ENCODE results near the gene HBM. TPM values are rescaled to one million over a fixed set of nuclear protein-coding genes. Genes with fewer than 3 reads are reported as not detected.
A peak's percentile ranks its signal among the peaks of the same experiment; 100 is the strongest.
"Not testable (repeated sequence)": the region's sequence is repeated elsewhere in the genome, so short reads cannot be mapped to it uniquely, and the experiment has no call there.

HBM gene
- not detected for polyA plus RNA-seq (2013, experiment 1 of 2)
- not detected for polyA plus RNA-seq (2013, experiment 2 of 2)

GRCh38 chr16:165539-166374 is at the start of gene HBM:
Gene HBM (plus strand): TSS chr16:165978. CDS start chr16:165998, 20 bp downstream.
- H3K9me3 ChIP-seq (ENCODE audit: insufficient read depth, low read depth, low read length) = no peaks in the 10 kb centered on the region
- H3K4me1 ChIP-seq (ENCODE audit: insufficient read depth, low read length) = peaks cover 17% of the 10 kb centered on the region
- no peak within 1 kb of the TSS for H3K27ac ChIP-seq (ENCODE audit: low read depth, low read length)
- 5% methylated on average over 75 of the region's 75 CpGs for WGBS
- H3K9ac ChIP-seq (ENCODE audit: low read depth, low read length) = no peak within 1 kb of the TSS
- H3K4me3 ChIP-seq (ENCODE audit: low read length) = peak within 1 kb of the TSS; percentile 49
- peaks cover 77% of the 10 kb centered on the region for H3K27me3 ChIP-seq (ENCODE audit: insufficient read depth, low read length)
- no peaks in the 10 kb centered on the region for H3K36me3 ChIP-seq (ENCODE audit: insufficient read depth, low read length)

- Histone ChIP-seq H3K36me3 (ENCODE audit: insufficient read depth, low read length) (peaks cover 24% of the 10 kb centered on the region), H3K4me3 (ENCODE audit: low read length) (no peak overlapping the region), H3K4me1 (ENCODE audit: insufficient read depth, low read length) (peaks cover 8% of the 10 kb centered on the region; the same call in 1 of the 2 replicates), H3K27ac (ENCODE audit: low read depth, low read length) (no peak overlapping the region), H3K27me3 (ENCODE audit: insufficient read depth, low read length) (no peaks in the 10 kb centered on the region), H3K9me3 (ENCODE audit: insufficient read depth, low read depth, low read length) (no peaks in the 10 kb centered on the region), H3K9ac (ENCODE audit: low read depth, low read length) (no peak overlapping the region)
- WGBS = 92% methylated on average over 6 of the region's 7 CpGs
These were observed 49.8 kb upstream of the HBM start for GRCh38 chr16:116015-116414.

- H3K27ac ChIP-seq (ENCODE audit: low read depth, low read length) = no peak overlapping the region
- 75% methylated on average over 19 of the region's 19 CpGs for WGBS
- H3K4me1 ChIP-seq (ENCODE audit: insufficient read depth, low read length) = peaks cover 8% of the 10 kb centered on the region; the same call in 1 of the 2 replicates
- H3K36me3 ChIP-seq (ENCODE audit: insufficient read depth, low read length) = peaks cover 11% of the 10 kb centered on the region
- no peak overlapping the region for H3K9ac ChIP-seq (ENCODE audit: low read depth, low read length)
- H3K9me3 ChIP-seq (ENCODE audit: insufficient read depth, low read depth, low read length) = no peaks in the 10 kb centered on the region
- H3K4me3 ChIP-seq (ENCODE audit: low read length) = no peak overlapping the region
- H3K27me3 ChIP-seq (ENCODE audit: insufficient read depth, low read length) = no peaks in the 10 kb centered on the region
These were observed 48.1 kb upstream of the HBM start for GRCh38 chr16:117379-118365.

- H3K27ac ChIP-seq (ENCODE audit: low read depth, low read length) = no peak overlapping the region
- H3K9ac ChIP-seq (ENCODE audit: low read depth, low read length) = no peak overlapping the region
- no peak overlapping the region for H3K4me3 ChIP-seq (ENCODE audit: low read length)
- peaks cover 10% of the 10 kb centered on the region; the same call in 1 of the 2 replicates for H3K36me3 ChIP-seq (ENCODE audit: insufficient read depth, low read length)
- no peaks in the 10 kb centered on the region for H3K9me3 ChIP-seq (ENCODE audit: insufficient read depth, low read depth, low read length)
- no peaks in the 10 kb centered on the region for H3K4me1 ChIP-seq (ENCODE audit: insufficient read depth, low read length)
- WGBS = 93% methylated on average over 2 of the region's 2 CpGs
- no peaks in the 10 kb centered on the region for H3K27me3 ChIP-seq (ENCODE audit: insufficient read depth, low read length)
These were observed 46.9 kb upstream of the HBM start for GRCh38 chr16:118857-119256.

- H3K4me3 ChIP-seq (ENCODE audit: low read length) = no peak overlapping the region
- no peaks in the 10 kb centered on the region for H3K4me1 ChIP-seq (ENCODE audit: insufficient read depth, low read length)
- 92% methylated on average over 5 of the region's 5 CpGs for WGBS
- H3K36me3 ChIP-seq (ENCODE audit: insufficient read depth, low read length) = peaks cover 10% of the 10 kb centered on the region; the same call in 1 of the 2 replicates
- no peaks in the 10 kb centered on the region for H3K9me3 ChIP-seq (ENCODE audit: insufficient read depth, low read depth, low read length)
- H3K9ac ChIP-seq (ENCODE audit: low read depth, low read length) = no peak overlapping the region
- H3K27ac ChIP-seq (ENCODE audit: low read depth, low read length) = no peak overlapping the region
- H3K27me3 ChIP-seq (ENCODE audit: insufficient read depth, low read length) = no peaks in the 10 kb centered on the region
These were observed 46.5 kb upstream of the HBM start for GRCh38 chr16:119295-119694.

GRCh38 chr16:119835-120491 is 45.8 kb upstream of the HBM start:
- H3K4me1 ChIP-seq (ENCODE audit: insufficient read depth, low read length) = no peaks in the 10 kb centered on the region
- WGBS = 93% methylated on average over 3 of the region's 3 CpGs

GRCh38 chr16:120756-121155 is 45.0 kb upstream of the HBM start:
- H3K9me3 ChIP-seq (ENCODE audit: insufficient read depth, low read depth, low read length) = no peaks in the 10 kb centered on the region
- H3K36me3 ChIP-seq (ENCODE audit: insufficient read depth, low read length) = peaks cover 8% of the 10 kb centered on the region; the same call in 1 of the 2 replicates
- WGBS = 94% methylated on average over 2 of the region's 2 CpGs
- no peak overlapping the region for H3K27ac ChIP-seq (ENCODE audit: low read depth, low read length)
- H3K27me3 ChIP-seq (ENCODE audit: insufficient read depth, low read length) = no peaks in the 10 kb centered on the region
- no peak overlapping the region for H3K4me3 ChIP-seq (ENCODE audit: low read length)
- no peaks in the 10 kb centered on the region for H3K4me1 ChIP-seq (ENCODE audit: insufficient read depth, low read length)
- H3K9ac ChIP-seq (ENCODE audit: low read depth, low read length) = no peak overlapping the region

More at GRCh38 chr16:119835-120491, 45.8 kb upstream of the HBM start:
- H3K27me3 ChIP-seq (ENCODE audit: insufficient read depth, low read length) = no peaks in the 10 kb centered on the region
- peaks cover 8% of the 10 kb centered on the region; the same call in 1 of the 2 replicates for H3K36me3 ChIP-seq (ENCODE audit: insufficient read depth, low read length)
- no peak overlapping the region for H3K9ac ChIP-seq (ENCODE audit: low read depth, low read length)
- no peak overlapping the region for H3K27ac ChIP-seq (ENCODE audit: low read depth, low read length)
- no peak overlapping the region for H3K4me3 ChIP-seq (ENCODE audit: low read length)
- H3K9me3 ChIP-seq (ENCODE audit: insufficient read depth, low read depth, low read length) = no peaks in the 10 kb centered on the region

- WGBS = 100% methylated on average over 1 of the region's 1 CpG
- H3K9me3 ChIP-seq (ENCODE audit: insufficient read depth, low read depth, low read length) = no peaks in the 10 kb centered on the region
- H3K36me3 ChIP-seq (ENCODE audit: insufficient read depth, low read length) = no peaks in the 10 kb centered on the region
- no peak overlapping the region for H3K9ac ChIP-seq (ENCODE audit: low read depth, low read length)
- H3K27me3 ChIP-seq (ENCODE audit: insufficient read depth, low read length) = no peaks in the 10 kb centered on the region
- H3K27ac ChIP-seq (ENCODE audit: low read depth, low read length) = no peak overlapping the region
- no peak overlapping the region for H3K4me3 ChIP-seq (ENCODE audit: low read length)
- H3K4me1 ChIP-seq (ENCODE audit: insufficient read depth, low read length) = no peaks in the 10 kb centered on the region
These were observed 43.4 kb upstream of the HBM start for GRCh38 chr16:122361-122760.

- not testable (repeated sequence) for H3K9ac ChIP-seq (ENCODE audit: low read depth, low read length); H3K27me3 ChIP-seq (ENCODE audit: insufficient read depth, low read length); H3K4me3 ChIP-seq (ENCODE audit: low read length); H3K27ac ChIP-seq (ENCODE audit: low read depth, low read length); H3K36me3 ChIP-seq (ENCODE audit: insufficient read depth, low read length); H3K9me3 ChIP-seq (ENCODE audit: insufficient read depth, low read depth, low read length); H3K4me1 ChIP-seq (ENCODE audit: insufficient read depth, low read length)
- WGBS = 89% methylated on average over 18 of the region's 19 CpGs
These were observed 42.0 kb upstream of the HBM start for GRCh38 chr16:123558-124350.

GRCh38 chr16:125011-125410 is 40.8 kb upstream of the HBM start:
- no peaks in the 10 kb centered on the region for H3K36me3 ChIP-seq (ENCODE audit: insufficient read depth, low read length)
- no peak overlapping the region for H3K4me3 ChIP-seq (ENCODE audit: low read length)
- WGBS = 94% methylated on average over 3 of the region's 3 CpGs
- no peak overlapping the region for H3K27ac ChIP-seq (ENCODE audit: low read depth, low read length)
- no peaks in the 10 kb centered on the region for H3K9me3 ChIP-seq (ENCODE audit: insufficient read depth, low read depth, low read length)
- H3K9ac ChIP-seq (ENCODE audit: low read depth, low read length) = no peak overlapping the region
- no peaks in the 10 kb centered on the region for H3K4me1 ChIP-seq (ENCODE audit: insufficient read depth, low read length)
- H3K27me3 ChIP-seq (ENCODE audit: insufficient read depth, low read length) = no peaks in the 10 kb centered on the region
